GM18517 (cell line): ENCODE data around the gene CYP26B1.
"Not testable (repeated sequence)": the region's sequence is repeated elsewhere in the genome, so short reads cannot be mapped to it uniquely, and the experiment has no call there.

ENCODE experiments used
- ATAC-seq: cut with Tn5 transposase; IDR thresholded peaks from one replicate; pipeline ENCODE4 v1.9.1; 2021; ENCODE audit warnings: mild to moderate bottlenecking, moderate library complexity; ENCODE audit not compliant: unreplicated experiment

Gene CYP26B1

GRCh38 chr2:72086871-72087633 lies 60.6 kb downstream of the CYP26B1 start:
- ATAC-seq: not testable (repeated sequence)

DNA sequence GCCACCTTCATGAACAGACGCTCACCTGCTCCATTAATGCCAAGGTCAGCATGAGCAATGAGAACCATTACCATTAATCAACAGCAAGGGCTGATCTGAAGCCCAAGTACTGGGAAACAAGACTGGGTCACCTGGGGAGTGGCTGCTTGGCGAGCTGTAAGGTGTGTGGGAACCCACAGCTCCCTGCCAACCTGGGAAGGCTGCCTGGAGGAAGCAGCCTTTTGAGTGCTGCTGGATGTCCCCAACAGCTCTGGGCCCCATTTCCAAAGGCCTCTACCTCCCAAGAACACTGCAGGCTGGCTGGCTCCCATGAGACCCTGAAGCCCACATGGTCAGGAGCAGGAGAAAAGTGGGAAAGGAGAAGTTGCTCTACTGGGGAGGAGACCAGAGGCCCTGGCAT lies 62.1 kb downstream of the CYP26B1 start:
- no peak for ATAC-seq

- no peak for ATAC-seq
Measured at GRCh38 chr2:72085036-72085435, 62.6 kb downstream of the CYP26B1 start.

- ATAC-seq: no peak
Measured at GRCh38 chr2:72084584-72084976, 63.1 kb downstream of the CYP26B1 start.

DNA sequence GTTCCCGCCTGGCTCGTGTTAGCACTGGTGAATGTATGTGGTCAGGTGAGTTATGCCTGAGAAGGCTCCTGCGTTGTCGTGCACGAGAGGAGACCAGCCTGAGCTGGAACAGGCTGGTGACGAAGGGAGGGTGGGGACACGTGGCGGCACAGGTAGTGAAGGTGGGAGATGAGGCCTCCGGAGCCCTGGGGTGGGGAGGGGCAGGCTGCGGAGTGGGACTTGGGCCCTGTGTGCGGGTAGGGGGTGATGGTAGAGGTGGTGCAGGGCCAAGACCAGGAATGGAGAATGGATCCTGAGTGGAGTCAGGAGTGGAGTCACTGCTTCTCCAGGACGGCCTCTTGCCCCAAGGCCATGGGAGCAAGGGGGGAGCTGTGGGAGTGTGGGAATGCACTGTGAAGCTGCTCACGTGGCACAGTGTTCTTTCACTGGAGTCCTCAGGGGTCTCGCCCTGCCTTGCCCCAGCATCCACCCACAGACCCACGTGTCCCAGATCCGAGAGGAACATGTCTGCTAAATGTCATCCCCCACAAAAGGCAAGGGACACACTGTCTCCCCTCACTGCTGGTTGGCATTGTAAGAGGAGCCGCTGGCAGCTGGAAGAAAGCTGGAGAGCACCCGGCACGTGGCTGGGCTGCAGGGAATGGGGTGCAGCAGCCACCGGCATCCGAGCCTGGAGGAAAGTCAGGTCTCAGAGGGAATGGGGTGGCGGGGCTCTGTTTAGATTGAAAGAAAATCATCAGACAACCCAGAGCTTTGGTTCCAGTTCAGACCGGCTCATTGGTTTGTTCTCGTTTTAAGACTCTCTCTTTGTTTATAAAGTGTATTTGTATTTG lies 63.7 kb downstream of the CYP26B1 start:
- no peak for ATAC-seq

DNA sequence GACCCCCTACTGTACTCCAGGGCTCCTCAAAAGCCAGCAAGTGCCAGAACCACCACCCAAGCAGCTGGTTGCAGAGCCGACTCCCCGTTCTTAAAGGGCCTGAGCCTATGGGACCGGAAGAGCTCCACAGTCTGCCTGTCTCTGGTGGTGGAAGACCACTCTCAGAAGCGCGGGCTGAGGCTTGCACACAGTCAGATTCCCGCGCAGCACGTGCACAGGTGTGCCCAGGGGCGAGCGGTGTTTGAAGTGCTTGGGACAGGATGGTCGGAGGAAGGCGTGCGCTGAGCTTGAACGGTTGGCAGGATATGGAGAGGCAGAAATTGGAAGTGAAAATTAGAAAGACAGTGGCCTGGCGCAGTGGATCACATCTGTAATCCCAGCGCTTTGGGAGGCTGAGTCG lies 64.8 kb downstream of the CYP26B1 start:
- no peak for ATAC-seq

GRCh38 chr2:72082021-72082601 lies 65.6 kb downstream of the CYP26B1 start:
- no peak for ATAC-seq

DNA sequence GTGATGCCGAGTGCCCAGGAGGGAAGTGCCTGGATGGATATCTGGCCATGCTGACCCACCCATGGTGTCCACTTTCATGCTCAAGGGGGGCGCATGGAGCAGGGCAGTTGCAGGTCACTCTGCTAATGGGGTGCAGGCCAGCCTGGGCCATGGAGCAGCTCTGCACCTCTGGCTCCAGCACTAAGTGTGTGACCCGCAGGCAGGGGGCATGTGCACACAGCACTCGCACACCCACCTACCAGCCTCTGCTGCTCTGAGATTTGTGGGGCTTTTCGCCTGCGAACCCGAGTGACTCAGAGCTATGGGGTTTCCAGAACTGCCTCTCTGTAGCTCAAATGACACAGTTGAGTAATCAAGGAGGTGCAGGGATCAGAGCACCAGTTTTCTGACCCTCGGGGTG lies 66.2 kb downstream of the CYP26B1 start:
- ATAC-seq: no peak

GRCh38 chr2:72080286-72081145 lies 67.1 kb downstream of the CYP26B1 start:
- no peak for ATAC-seq
